Panc1 (cell line): ENCODE measurements around the gene NLRP14. TPM values are rescaled to one million over a fixed set of nuclear protein-coding genes. Genes with fewer than 3 reads are reported as not detected.
A peak's percentile ranks its signal among the peaks of the same experiment; 100 is the strongest.

Experiments
- ATAC-seq: fragments of 200-7000 bp; cut with Tn5 transposase; 2 replicates; pipeline ENCODE4 v1.9.1; 2020; ENCODE audit warnings: mild to moderate bottlenecking, moderate library complexity
- BruUV-seq: library from RNA; stranded (reverse); fragments of 400-500 nt; replicated peaks from 2 replicates; lab custom pipeline; 2021; lab: Mats Ljungman, UMichigan
- CTCF ChIA-PET: fragments of 300-600 bp; sonication (Branson Sonifier 250); formaldehyde crosslinking; loops from one replicate; lab custom pipeline; 2022; ENCODE audit warnings: antibody characterized with exemption; lab: Charles Lee
- POLR2A ChIA-PET: fragments of 300-600 bp; sonication (Branson Sonifier 250); formaldehyde crosslinking; loops from one replicate; lab custom pipeline; 2022; ENCODE audit warnings: antibody characterized with exemption; lab: Charles Lee
- DNase-seq: peaks from one replicate; pipeline ENCODE4 v3.0.0-alpha.2; 2010; ENCODE audit warnings: low read depth, low spot score
- H3K27ac ChIP-seq: 2 replicates; pipeline ENCODE4 v1.5.1; 2011; ENCODE audit warnings: mild to moderate bottlenecking, low read length, inconsistent platforms
- H3K27me3 ChIP-seq: fragments of 200-500 bp; sonication (Bioruptor generic); 2 replicates; pipeline ENCODE4 v1.6.0; 2014; ENCODE audit warnings: low read length, inconsistent platforms; ENCODE audit not compliant: control insufficient read depth, insufficient read depth
- H3K36me3 ChIP-seq: fragments of 200-500 bp; sonication (Bioruptor generic); 2 replicates; pipeline ENCODE4 v1.5.1; 2014; ENCODE audit warnings: inconsistent platforms, mild to moderate bottlenecking, low read length, moderate library complexity; ENCODE audit not compliant: control insufficient read depth, insufficient read depth
- H3K4me1 ChIP-seq: 2 replicates; pipeline ENCODE4 v1.5.1; 2011; ENCODE audit warnings: inconsistent platforms, mild to moderate bottlenecking, low read length, moderate library complexity; ENCODE audit not compliant: control insufficient read depth, insufficient read depth
- H3K4me3 ChIP-seq, 2 experiments: 2 replicates each; pipeline ENCODE4 v1.5.1; 2011 to 2012; ENCODE audit warnings: low read depth in 2 of 2, low read length in 2 of 2, mild to moderate bottlenecking in 2 of 2, inconsistent platforms in 1 of 2, moderate library complexity in 1 of 2
- H3K9me3 ChIP-seq: fragments of 200-500 bp; sonication (Bioruptor generic); 2 replicates; pipeline ENCODE4 v1.5.1; 2014; ENCODE audit warnings: low read depth, mild to moderate bottlenecking, inconsistent platforms, low read length, moderate library complexity; ENCODE audit not compliant: control insufficient read depth, insufficient read depth
- CTCF ChIP-seq: fragments of 450-650 bp; IDR thresholded peaks from 2 replicates; pipeline ENCODE4 v1.5.1; 2017; ENCODE audit warnings: mild to moderate bottlenecking
- POLR2AphosphoS5 ChIP-seq: IDR thresholded peaks from 2 replicates; pipeline ENCODE4 v1.6.1; 2012; ENCODE audit warnings: mild to moderate bottlenecking, low read depth, low read length, moderate library complexity
- SIN3A ChIP-seq: IDR thresholded peaks from 2 replicates; pipeline ENCODE4 v1.6.1; 2012; ENCODE audit warnings: low read depth, mild to moderate bottlenecking, low read length, moderate library complexity, borderline replicate concordance; ENCODE audit not compliant: insufficient read depth
- TCF7L2 ChIP-seq: IDR thresholded peaks from 2 replicates; pipeline ENCODE4 v1.6.1; 2011; ENCODE audit warnings: mild to moderate bottlenecking, low read depth, low read length, inconsistent platforms
- in situ Hi-C: cut with HindIII; loops from 2 replicates; pipeline ENCODE4 v1.10.0; 2016; ENCODE audit warnings: low sequenced_read_pairs, low pct_unique_long_range_greater_than_20kb
- intact Hi-C: fragments of 100-400 bp; cut with micrococcal nuclease; formaldehyde crosslinking; loops from one replicate; pipeline ENCODE4 v1.10.0; 2022; ENCODE audit not compliant: unreplicated experiment
- total RNA-seq: library from RNA; stranded (reverse); gene quantifications from one replicate; pipeline ENCODE4 v1.2.1, GENCODE V29; 2021; ENCODE audit not compliant: unreplicated experiment
- TF ChIP-seq, protein P1 (sequence below), 2 experiments: IDR thresholded peaks; 2 replicates each; pipeline ENCODE4 v1.6.1; 2011 to 2012; ENCODE audit warnings: low read depth in 2 of 2, control low read depth in 1 of 2, low read length in 1 of 2, mild to moderate bottlenecking in 1 of 2, moderate library complexity in 1 of 2; ENCODE audit not compliant: insufficient read depth in 1 of 2

The NLRP14 gene
- total RNA-seq, 1 experiment from 2014 or later, result 0.08 TPM

DNA sequence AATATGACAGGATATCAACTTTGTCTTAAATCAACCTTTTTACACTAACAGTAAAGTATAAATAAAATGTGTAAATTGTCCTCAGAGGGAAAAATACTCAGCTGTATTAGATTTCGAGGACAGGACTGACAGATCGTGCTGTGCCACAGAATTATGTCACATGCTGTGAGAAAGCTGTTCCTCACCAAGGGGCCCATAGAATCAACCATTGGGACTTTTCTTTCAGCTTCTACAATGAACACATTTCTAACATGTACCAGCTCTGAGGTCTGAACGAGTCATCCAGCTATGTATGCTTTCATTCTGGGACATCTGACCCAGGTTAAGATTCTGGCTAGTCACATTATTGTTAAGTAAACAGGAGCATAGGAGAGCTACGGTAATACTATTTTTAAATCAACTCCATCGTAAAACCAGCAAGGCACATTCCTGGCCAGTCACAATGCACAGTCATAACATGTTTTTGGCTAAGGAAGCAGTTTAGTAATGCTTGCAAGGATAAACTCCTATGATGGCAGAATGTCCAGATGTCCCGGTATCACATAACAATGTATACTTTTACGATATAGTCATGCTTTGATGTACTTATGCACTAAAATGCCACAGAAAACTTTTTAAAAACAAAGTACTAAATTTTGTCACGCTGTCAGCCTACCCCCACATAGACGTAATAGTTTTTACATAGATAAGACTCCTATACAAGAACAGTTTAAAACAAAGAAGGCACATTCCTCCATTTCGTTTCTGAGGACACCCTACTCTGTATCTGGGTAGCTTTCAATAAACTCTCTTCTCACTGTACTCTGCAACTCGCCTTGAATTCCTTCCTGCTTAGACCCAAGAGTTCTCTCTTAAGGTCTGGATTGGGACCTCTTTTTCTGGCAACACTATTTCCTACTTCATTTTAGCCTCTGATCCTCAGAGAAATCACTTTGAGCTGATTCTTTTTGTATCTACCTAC, 27.5 kb upstream of the NLRP14 start:
- Histone ChIP-seq H3K9me3 (no peaks in the 10 kb centered on the region), H3K27ac (no peak overlapping the region), H3K36me3 (no peaks in the 10 kb centered on the region), H3K27me3 (no peaks in the 10 kb centered on the region), H3K4me3 (no peak overlapping the region), H3K4me1 (0 out of 2 replicates have a peak, but pooled peaks cover 5% of the 10 kb centered on the region)
- ChIA-PET POLR2A (no interaction called here), CTCF (no interaction called here)
- in situ Hi-C loops (no loop called here), intact Hi-C loops (no loop called here)
- TF ChIP-seq TCF7L2 (no peak), POLR2AphosphoS5 (no peak), SIN3A (no peak), CTCF (no peak)
- TF ChIP-seq, protein P1, sequence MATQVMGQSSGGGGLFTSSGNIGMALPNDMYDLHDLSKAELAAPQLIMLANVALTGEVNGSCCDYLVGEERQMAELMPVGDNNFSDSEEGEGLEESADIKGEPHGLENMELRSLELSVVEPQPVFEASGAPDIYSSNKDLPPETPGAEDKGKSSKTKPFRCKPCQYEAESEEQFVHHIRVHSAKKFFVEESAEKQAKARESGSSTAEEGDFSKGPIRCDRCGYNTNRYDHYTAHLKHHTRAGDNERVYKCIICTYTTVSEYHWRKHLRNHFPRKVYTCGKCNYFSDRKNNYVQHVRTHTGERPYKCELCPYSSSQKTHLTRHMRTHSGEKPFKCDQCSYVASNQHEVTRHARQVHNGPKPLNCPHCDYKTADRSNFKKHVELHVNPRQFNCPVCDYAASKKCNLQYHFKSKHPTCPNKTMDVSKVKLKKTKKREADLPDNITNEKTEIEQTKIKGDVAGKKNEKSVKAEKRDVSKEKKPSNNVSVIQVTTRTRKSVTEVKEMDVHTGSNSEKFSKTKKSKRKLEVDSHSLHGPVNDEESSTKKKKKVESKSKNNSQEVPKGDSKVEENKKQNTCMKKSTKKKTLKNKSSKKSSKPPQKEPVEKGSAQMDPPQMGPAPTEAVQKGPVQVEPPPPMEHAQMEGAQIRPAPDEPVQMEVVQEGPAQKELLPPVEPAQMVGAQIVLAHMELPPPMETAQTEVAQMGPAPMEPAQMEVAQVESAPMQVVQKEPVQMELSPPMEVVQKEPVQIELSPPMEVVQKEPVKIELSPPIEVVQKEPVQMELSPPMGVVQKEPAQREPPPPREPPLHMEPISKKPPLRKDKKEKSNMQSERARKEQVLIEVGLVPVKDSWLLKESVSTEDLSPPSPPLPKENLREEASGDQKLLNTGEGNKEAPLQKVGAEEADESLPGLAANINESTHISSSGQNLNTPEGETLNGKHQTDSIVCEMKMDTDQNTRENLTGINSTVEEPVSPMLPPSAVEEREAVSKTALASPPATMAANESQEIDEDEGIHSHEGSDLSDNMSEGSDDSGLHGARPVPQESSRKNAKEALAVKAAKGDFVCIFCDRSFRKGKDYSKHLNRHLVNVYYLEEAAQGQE (IDR thresholded peaks at IDR 0.05; ENCODE audit: insufficient read depth in 1 of 2, low read depth in 2 of 2, low read length in 1 of 2), result no peak
- ATAC-seq (peak; percentile 54; the same call in 1 of the 2 replicates), DNase-seq (peak; percentile 74)
- no TSS peak for BruUV-seq

DNA sequence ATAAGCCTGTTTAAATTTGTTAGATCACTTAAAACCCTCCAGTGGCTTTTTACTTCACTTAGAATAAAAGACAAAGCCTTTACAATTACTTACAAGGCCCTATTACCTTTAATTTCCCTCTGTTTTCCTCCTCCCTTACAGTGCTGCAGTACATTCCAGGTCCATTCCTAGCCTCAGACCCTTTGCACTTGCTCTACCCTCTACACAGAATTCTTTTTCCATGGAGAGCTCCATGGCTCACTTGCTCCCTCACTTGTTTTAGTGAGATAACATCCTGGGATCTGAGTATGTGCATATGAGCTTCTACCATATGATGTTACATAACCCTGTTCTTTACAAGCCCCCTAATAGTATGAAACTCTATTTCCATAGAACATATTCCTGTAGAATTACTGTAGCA, 24.6 kb upstream of the NLRP14 start:
- ATAC-seq (peak; percentile 73), DNase-seq (no peak)
- in situ Hi-C loops (no loop called here), intact Hi-C loops (no loop called here)
- peak; percentile 37; the same call in 1 of the 2 replicates for TF ChIP-seq CTCF
- no peak for TF ChIP-seq SIN3A
- H3K4me1 ChIP-seq, result 0 out of 2 replicates have a peak, but pooled peaks cover 5% of the 10 kb centered on the region
- H3K9me3 ChIP-seq, result no peaks in the 10 kb centered on the region
- no peaks in the 10 kb centered on the region for H3K27me3 ChIP-seq
- POLR2A ChIA-PET, result no interaction called here
- BruUV-seq, result no TSS peak
- no peak overlapping the region for H3K27ac ChIP-seq
- H3K36me3 ChIP-seq, result no peaks in the 10 kb centered on the region
- CTCF ChIA-PET, result no interaction called here
- H3K4me3 ChIP-seq, result no peak overlapping the region
